ENCODE measurements around the gene LFNG.

The LFNG gene

DNA sequence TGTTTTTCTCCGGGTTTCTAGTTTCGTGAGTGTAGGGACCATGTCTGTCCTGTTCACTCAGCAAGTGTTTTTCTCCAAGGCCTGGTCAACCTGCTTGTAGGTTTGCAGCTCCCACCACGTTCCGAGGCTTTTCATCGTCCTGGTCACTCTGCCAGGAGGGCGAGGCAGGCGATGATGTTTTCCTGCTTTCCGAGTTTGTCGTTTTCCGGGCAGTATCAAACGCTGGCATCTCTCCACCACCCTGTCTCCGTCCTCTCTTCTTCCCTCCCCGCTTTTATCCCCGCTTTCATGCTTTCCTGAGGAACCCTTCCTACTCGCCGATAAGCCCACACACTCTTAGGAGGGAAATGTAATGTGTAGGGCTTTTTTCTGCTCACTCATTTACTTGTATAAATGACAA lies 50.4 kb downstream of the LFNG start:
- TF ChIP-seq, protein P1, sequence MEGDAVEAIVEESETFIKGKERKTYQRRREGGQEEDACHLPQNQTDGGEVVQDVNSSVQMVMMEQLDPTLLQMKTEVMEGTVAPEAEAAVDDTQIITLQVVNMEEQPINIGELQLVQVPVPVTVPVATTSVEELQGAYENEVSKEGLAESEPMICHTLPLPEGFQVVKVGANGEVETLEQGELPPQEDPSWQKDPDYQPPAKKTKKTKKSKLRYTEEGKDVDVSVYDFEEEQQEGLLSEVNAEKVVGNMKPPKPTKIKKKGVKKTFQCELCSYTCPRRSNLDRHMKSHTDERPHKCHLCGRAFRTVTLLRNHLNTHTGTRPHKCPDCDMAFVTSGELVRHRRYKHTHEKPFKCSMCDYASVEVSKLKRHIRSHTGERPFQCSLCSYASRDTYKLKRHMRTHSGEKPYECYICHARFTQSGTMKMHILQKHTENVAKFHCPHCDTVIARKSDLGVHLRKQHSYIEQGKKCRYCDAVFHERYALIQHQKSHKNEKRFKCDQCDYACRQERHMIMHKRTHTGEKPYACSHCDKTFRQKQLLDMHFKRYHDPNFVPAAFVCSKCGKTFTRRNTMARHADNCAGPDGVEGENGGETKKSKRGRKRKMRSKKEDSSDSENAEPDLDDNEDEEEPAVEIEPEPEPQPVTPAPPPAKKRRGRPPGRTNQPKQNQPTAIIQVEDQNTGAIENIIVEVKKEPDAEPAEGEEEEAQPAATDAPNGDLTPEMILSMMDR (IDR thresholded peaks at IDR 0.05; ENCODE audit: low read depth, low read length, missing control alignments), result no peak
- no peak overlapping the region for H3K4me3 ChIP-seq (replicated peaks; ENCODE audit: low read depth, low read length)
- DNase-seq (ENCODE audit: extremely low read depth, low read depth), result no peak

DNA sequence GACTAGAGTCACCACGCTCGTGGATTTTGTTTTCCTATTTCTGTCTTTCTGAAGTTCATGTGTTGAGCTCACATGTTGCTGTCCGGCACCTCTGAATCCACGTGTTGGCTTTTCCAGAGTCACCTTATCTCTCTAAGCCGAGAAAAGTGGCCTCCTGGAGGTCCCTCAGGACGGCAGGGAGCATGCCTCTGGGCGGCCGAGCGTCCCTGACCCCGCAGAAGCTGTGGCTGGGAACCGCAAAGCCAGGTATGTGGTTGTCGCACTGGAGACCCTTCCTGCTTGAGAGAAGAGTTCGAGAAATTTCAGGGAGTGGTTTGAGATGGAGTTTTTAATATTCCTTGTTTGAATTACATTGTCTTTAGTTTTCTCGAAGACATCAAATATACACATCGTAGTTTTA lies 51.8 kb downstream of the LFNG start:
- no peak overlapping the region for H3K4me3 ChIP-seq (replicated peaks; ENCODE audit: low read depth, low read length)
- no peak for DNase-seq (ENCODE audit: extremely low read depth, low read depth)
- TF ChIP-seq, protein P1 (IDR thresholded peaks at IDR 0.05; ENCODE audit: low read depth, low read length, missing control alignments), result no peak

DNA sequence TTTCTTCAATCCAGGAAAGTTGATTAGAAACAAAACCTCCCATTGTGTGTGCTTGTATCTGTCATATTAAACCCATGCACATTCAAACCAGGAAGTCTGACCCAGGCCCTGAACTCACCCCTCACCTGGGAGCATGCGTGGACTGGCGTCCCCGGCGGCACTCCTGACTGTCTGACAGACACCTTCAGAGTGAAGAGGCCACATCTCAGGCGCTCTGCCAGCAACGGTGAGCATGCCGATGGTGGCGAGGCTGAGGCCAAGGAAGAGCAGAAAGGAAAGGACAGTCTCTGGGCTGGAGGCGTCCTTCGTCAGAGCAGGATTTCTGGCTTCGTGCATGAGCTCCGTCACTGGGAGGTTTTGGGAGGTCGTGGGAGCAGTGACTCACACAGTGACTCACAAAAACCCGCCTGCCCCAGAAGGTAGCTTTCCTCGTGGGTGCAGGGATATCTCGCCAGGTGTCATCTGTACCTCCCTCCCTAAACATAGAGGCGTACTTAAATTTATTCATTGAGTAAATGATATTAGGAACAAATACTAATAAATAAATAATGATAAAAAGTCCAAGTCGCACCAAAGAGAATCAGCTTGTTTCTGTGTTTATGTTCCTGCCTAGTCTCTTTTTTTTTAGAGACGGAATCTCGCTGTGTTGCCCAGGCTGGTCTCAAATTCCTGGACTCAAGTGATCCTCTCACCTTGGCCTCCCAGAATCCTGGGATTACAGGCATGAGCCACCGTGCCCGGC lies 52.7 kb downstream of the LFNG start:
- H3K4me3 ChIP-seq (replicated peaks; ENCODE audit: low read depth, low read length), result no peak overlapping the region
- no peak for DNase-seq (ENCODE audit: extremely low read depth, low read depth)
- TF ChIP-seq, protein P1 (IDR thresholded peaks at IDR 0.05; ENCODE audit: low read depth, low read length, missing control alignments), result no peak

- H3K4me3 ChIP-seq (replicated peaks; ENCODE audit: low read depth, low read length), result no peak overlapping the region
- DNase-seq (ENCODE audit: extremely low read depth, low read depth), result no peak
- TF ChIP-seq, protein P1 (IDR thresholded peaks at IDR 0.05; ENCODE audit: low read depth, low read length, missing control alignments), result no peak
These were observed 54.2 kb downstream of the LFNG start for GRCh38 chr7:2573761-2574160.

DNA sequence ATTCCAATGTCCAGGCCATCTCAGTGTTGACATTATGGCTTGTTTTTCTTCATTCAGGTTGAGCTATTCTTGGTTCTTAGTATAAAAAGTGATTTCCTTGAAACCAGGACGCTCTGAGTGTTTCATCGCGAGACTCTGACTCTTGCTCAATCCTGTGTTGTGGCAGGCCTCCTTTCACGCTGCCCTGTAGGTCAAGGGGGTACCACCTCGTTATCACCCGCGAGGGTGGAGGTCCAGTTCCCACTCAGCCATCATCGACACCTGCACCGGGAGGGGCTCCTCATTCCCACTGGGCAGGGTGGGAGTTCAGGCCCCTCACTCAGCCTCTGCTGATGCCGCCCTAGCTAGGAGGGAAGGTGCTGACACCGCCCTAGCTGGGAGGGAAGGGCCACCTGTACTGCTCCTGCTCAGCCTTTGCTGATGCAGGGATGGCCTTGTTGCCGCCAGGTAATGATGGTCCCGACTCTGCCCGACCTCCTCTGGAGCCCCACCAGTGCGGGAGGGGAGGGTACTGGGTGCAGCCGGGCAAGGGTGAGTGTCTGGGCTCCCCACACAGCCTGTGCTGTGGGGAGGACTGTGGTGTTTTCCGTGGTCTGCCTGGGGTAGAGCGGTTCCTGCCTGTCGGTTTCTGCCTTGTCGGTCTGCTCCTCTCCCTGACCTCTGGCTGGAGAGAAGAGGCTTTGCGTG lies 55.6 kb downstream of the LFNG start:
- H3K4me3 ChIP-seq (replicated peaks; ENCODE audit: low read depth, low read length), result no peak overlapping the region
- TF ChIP-seq, protein P1 (IDR thresholded peaks at IDR 0.05; ENCODE audit: low read depth, low read length, missing control alignments), result no peak
- no peak for DNase-seq (ENCODE audit: extremely low read depth, low read depth)

GRCh38 chr7:2575733-2576340 lies 56.3 kb downstream of the LFNG start:
- TF ChIP-seq, protein P1 (IDR thresholded peaks at IDR 0.05; ENCODE audit: low read depth, low read length, missing control alignments), result no peak
- no peak overlapping the region for H3K4me3 ChIP-seq (replicated peaks; ENCODE audit: low read depth, low read length)
- no peak for DNase-seq (ENCODE audit: extremely low read depth, low read depth)

Data from HFF-Myc (cell line).